ENCODE data around the gene NCAM1.

The NCAM1 gene

GRCh38 chr11:113106507-113106906 is 145.3 kb downstream of the NCAM1 start:
- Histone ChIP-seq H3K9ac (ENCODE audit: low read length) (no peak overlapping the region), H3K27me3 (ENCODE audit: control insufficient read depth in 1 of 2, insufficient read depth in 1 of 2, low read length in 2 of 2) (peaks cover 0 to 3% of the 10 kb centered on the region in 2 experiments)

DNA sequence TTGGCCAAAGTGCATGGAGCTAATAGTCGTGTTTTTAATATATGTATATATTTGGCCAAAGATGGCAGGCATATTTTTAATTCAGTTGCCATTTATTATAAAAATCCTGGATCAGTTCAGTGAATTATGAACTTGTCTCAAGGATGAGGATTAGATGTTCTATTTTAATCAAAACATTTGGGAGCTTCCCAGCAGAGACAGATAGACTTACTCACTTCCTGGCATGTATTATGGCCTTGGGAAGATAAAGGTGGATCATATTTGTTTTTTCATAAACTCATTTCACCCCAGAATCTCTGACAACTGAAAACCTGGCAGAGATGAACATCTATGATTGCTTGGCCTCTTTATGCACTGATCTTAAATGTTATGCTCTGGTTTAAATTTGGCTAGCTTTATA is 148.8 kb downstream of the NCAM1 start:
- no peak overlapping the region for H3K4me3 ChIP-seq (ENCODE audit: insufficient read depth in 1 of 2, low read depth in 1 of 2, low read length in 2 of 2)
- no peak overlapping the region for H2BK12ac ChIP-seq (ENCODE audit: low read length in 2 of 2)
- no peak overlapping the region for H4K91ac ChIP-seq (ENCODE audit: low read length)
- H2AFZ ChIP-seq (ENCODE audit: low read depth, low read length): no peak overlapping the region
- H2BK5ac ChIP-seq (ENCODE audit: low read depth, low read length, poor library complexity, severe bottlenecking): no peak overlapping the region
- H2BK120ac ChIP-seq (ENCODE audit: low read depth, low read length): no peak overlapping the region
- H3K18ac ChIP-seq (ENCODE audit: low read depth in 1 of 2, low read length in 2 of 2): no peak overlapping the region
- H3K27ac ChIP-seq (ENCODE audit: low read length, poor library complexity, severe bottlenecking): no peak overlapping the region
- no peak overlapping the region for H4K8ac ChIP-seq (ENCODE audit: low read length)
- H3K4ac ChIP-seq (ENCODE audit: low read depth in 1 of 2, low read length in 2 of 2): no peak overlapping the region
- DNase-seq: no peak
- H3K79me1 ChIP-seq (replicated peaks; ENCODE audit: low read length, poor library complexity, severe bottlenecking): no peaks in the 10 kb centered on the region
- H3K27me3 ChIP-seq (ENCODE audit: control insufficient read depth in 1 of 2, insufficient read depth in 1 of 2, low read length in 2 of 2): peaks cover 0 to 5% of the 10 kb centered on the region in 2 experiments
- no peaks in the 10 kb centered on the region for H3K36me3 ChIP-seq (ENCODE audit: control insufficient read depth in 1 of 2, insufficient read depth in 2 of 2, low read depth in 1 of 2, low read length in 2 of 2)
- H3K4me1 ChIP-seq (ENCODE audit: control insufficient read depth, insufficient read depth, low read depth, low read length): peaks cover under 1% of the 10 kb centered on the region
- WGBS: 57% methylated on average over 1 of the region's 1 CpG
- H2BK15ac ChIP-seq (ENCODE audit: low read depth, poor library complexity, severe bottlenecking): no peak overlapping the region
- H3K14ac ChIP-seq (ENCODE audit: low read length in 2 of 2): no peak overlapping the region
- no peak overlapping the region for H2AK5ac ChIP-seq (ENCODE audit: low read length, severe bottlenecking)
- H3K9me3 ChIP-seq (ENCODE audit: control insufficient read depth, low read length): no peaks in the 10 kb centered on the region
- no peak overlapping the region for H3K4me2 ChIP-seq (ENCODE audit: low read length, poor library complexity, severe bottlenecking)
- no peak overlapping the region for H3K9ac ChIP-seq (ENCODE audit: low read length)
- no peak overlapping the region for H3K23ac ChIP-seq (ENCODE audit: low read length in 2 of 2)

More at GRCh38 chr11:113106507-113106906, 145.3 kb downstream of the NCAM1 start:
- H3K4me3 ChIP-seq (ENCODE audit: insufficient read depth in 1 of 2, low read depth in 1 of 2, low read length in 2 of 2): no peak overlapping the region
- H3K4me2 ChIP-seq (ENCODE audit: low read length, poor library complexity, severe bottlenecking): no peak overlapping the region
- no peaks in the 10 kb centered on the region for H3K36me3 ChIP-seq (ENCODE audit: control insufficient read depth in 1 of 2, insufficient read depth in 2 of 2, low read depth in 1 of 2, low read length in 2 of 2)
- H2BK5ac ChIP-seq (ENCODE audit: low read depth, low read length, poor library complexity, severe bottlenecking): no peak overlapping the region
- no peak overlapping the region for H2BK15ac ChIP-seq (ENCODE audit: low read depth, poor library complexity, severe bottlenecking)
- no peak overlapping the region for H2BK12ac ChIP-seq (ENCODE audit: low read length in 2 of 2)
- WGBS: 0% methylated on average over 2 of the region's 2 CpGs
- H4K91ac ChIP-seq (ENCODE audit: low read length): no peak overlapping the region
- H3K79me1 ChIP-seq (replicated peaks; ENCODE audit: low read length, poor library complexity, severe bottlenecking): no peaks in the 10 kb centered on the region
- H3K14ac ChIP-seq (ENCODE audit: low read length in 2 of 2): no peak overlapping the region
- H2AFZ ChIP-seq (ENCODE audit: low read depth, low read length): no peak overlapping the region
- no peak overlapping the region for H2BK120ac ChIP-seq (ENCODE audit: low read depth, low read length)
- no peaks in the 10 kb centered on the region for H3K9me3 ChIP-seq (ENCODE audit: control insufficient read depth, low read length)
- H3K18ac ChIP-seq (ENCODE audit: low read depth in 1 of 2, low read length in 2 of 2): no peak overlapping the region
- peak; percentile 71 for DNase-seq
- peaks cover 2% of the 10 kb centered on the region for H3K4me1 ChIP-seq (ENCODE audit: control insufficient read depth, insufficient read depth, low read depth, low read length)
- H3K27ac ChIP-seq (ENCODE audit: low read length, poor library complexity, severe bottlenecking): no peak overlapping the region
- no peak overlapping the region for H3K4ac ChIP-seq (ENCODE audit: low read depth in 1 of 2, low read length in 2 of 2)
- no peak overlapping the region for H4K8ac ChIP-seq (ENCODE audit: low read length)
- no peak overlapping the region for H2AK5ac ChIP-seq (ENCODE audit: low read length, severe bottlenecking)
- no peak overlapping the region for H3K23ac ChIP-seq (ENCODE audit: low read length in 2 of 2)

GRCh38 chr11:113111156-113111555 is 149.9 kb downstream of the NCAM1 start:
- WGBS: 72% methylated on average over 2 of the region's 2 CpGs

DNA sequence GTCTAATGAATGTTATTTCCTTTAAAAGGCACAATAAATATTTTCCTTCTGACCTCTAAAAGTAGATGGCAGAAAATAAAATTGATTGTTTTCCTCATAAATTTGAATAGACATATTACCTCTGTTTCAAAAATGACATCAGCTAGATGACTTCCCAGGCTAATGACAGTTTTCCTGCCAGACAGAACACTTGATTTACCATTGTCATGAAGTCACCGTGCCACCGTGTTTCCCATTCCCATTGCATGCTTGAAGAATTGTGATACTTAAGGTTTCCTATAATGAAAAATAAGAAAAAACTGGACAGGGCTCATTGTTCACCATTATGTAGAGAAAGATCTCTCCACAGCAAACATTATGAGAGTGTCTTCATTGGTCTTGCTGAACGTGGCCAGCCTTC is 151.1 kb downstream of the NCAM1 start:
- no peak overlapping the region for H3K4ac ChIP-seq (ENCODE audit: low read depth in 1 of 2, low read length in 2 of 2)
- H2BK120ac ChIP-seq (ENCODE audit: low read depth, low read length): no peak overlapping the region
- peaks cover 0 to 15% of the 10 kb centered on the region in 2 experiments for H3K27me3 ChIP-seq (ENCODE audit: control insufficient read depth in 1 of 2, insufficient read depth in 1 of 2, low read length in 2 of 2)
- no peak overlapping the region for H3K14ac ChIP-seq (ENCODE audit: low read length in 2 of 2)
- no peak overlapping the region for H3K23ac ChIP-seq (ENCODE audit: low read length in 2 of 2)
- no peaks in the 10 kb centered on the region for H3K4me1 ChIP-seq (ENCODE audit: control insufficient read depth, insufficient read depth, low read depth, low read length)
- no peak overlapping the region for H2AFZ ChIP-seq (ENCODE audit: low read depth, low read length)
- no peak for DNase-seq
- H3K36me3 ChIP-seq (ENCODE audit: control insufficient read depth in 1 of 2, insufficient read depth in 2 of 2, low read depth in 1 of 2, low read length in 2 of 2): no peaks in the 10 kb centered on the region
- H3K4me2 ChIP-seq (ENCODE audit: low read length, poor library complexity, severe bottlenecking): no peak overlapping the region
- H3K18ac ChIP-seq (ENCODE audit: low read depth in 1 of 2, low read length in 2 of 2): no peak overlapping the region
- no peaks in the 10 kb centered on the region for H3K79me1 ChIP-seq (replicated peaks; ENCODE audit: low read length, poor library complexity, severe bottlenecking)
- H2BK15ac ChIP-seq (ENCODE audit: low read depth, poor library complexity, severe bottlenecking): no peak overlapping the region
- H3K4me3 ChIP-seq (ENCODE audit: insufficient read depth in 1 of 2, low read depth in 1 of 2, low read length in 2 of 2): no peak overlapping the region
- H3K9ac ChIP-seq (ENCODE audit: low read length): no peak overlapping the region
- no peak overlapping the region for H4K8ac ChIP-seq (ENCODE audit: low read length)
- no peak overlapping the region for H3K27ac ChIP-seq (ENCODE audit: low read length, poor library complexity, severe bottlenecking)
- H2BK12ac ChIP-seq (ENCODE audit: low read length in 2 of 2): no peak overlapping the region
- H2AK5ac ChIP-seq (ENCODE audit: low read length, severe bottlenecking): no peak overlapping the region
- no peaks in the 10 kb centered on the region for H3K9me3 ChIP-seq (ENCODE audit: control insufficient read depth, low read length)
- H4K91ac ChIP-seq (ENCODE audit: low read length): no peak overlapping the region
- no peak overlapping the region for H2BK5ac ChIP-seq (ENCODE audit: low read depth, low read length, poor library complexity, severe bottlenecking)
- WGBS: no CpG with 5 or more reads among the region's 3 CpGs

More at GRCh38 chr11:113111156-113111555, 149.9 kb downstream of the NCAM1 start:
- DNase-seq: no peak
- H2BK120ac ChIP-seq (ENCODE audit: low read depth, low read length): no peak overlapping the region
- no peak overlapping the region for H3K4me2 ChIP-seq (ENCODE audit: low read length, poor library complexity, severe bottlenecking)
- H3K27me3 ChIP-seq (ENCODE audit: control insufficient read depth in 1 of 2, insufficient read depth in 1 of 2, low read length in 2 of 2): peaks cover 0 to 10% of the 10 kb centered on the region in 2 experiments
- H2BK15ac ChIP-seq (ENCODE audit: low read depth, poor library complexity, severe bottlenecking): no peak overlapping the region
- no peaks in the 10 kb centered on the region for H3K36me3 ChIP-seq (ENCODE audit: control insufficient read depth in 1 of 2, insufficient read depth in 2 of 2, low read depth in 1 of 2, low read length in 2 of 2)
- H2BK12ac ChIP-seq (ENCODE audit: low read length in 2 of 2): no peak overlapping the region
- no peak overlapping the region for H3K23ac ChIP-seq (ENCODE audit: low read length in 2 of 2)
- no peak overlapping the region for H4K8ac ChIP-seq (ENCODE audit: low read length)
- H3K18ac ChIP-seq (ENCODE audit: low read depth in 1 of 2, low read length in 2 of 2): no peak overlapping the region
- H3K4me3 ChIP-seq (ENCODE audit: insufficient read depth in 1 of 2, low read depth in 1 of 2, low read length in 2 of 2): no peak overlapping the region
- no peaks in the 10 kb centered on the region for H3K9me3 ChIP-seq (ENCODE audit: control insufficient read depth, low read length)
- H3K14ac ChIP-seq (ENCODE audit: low read length in 2 of 2): no peak overlapping the region
- H3K4me1 ChIP-seq (ENCODE audit: control insufficient read depth, insufficient read depth, low read depth, low read length): no peaks in the 10 kb centered on the region
- H2AFZ ChIP-seq (ENCODE audit: low read depth, low read length): no peak overlapping the region
- H3K4ac ChIP-seq (ENCODE audit: low read depth in 1 of 2, low read length in 2 of 2): no peak overlapping the region
- H3K79me1 ChIP-seq (replicated peaks; ENCODE audit: low read length, poor library complexity, severe bottlenecking): no peaks in the 10 kb centered on the region
- H2AK5ac ChIP-seq (ENCODE audit: low read length, severe bottlenecking): no peak overlapping the region
- H2BK5ac ChIP-seq (ENCODE audit: low read depth, low read length, poor library complexity, severe bottlenecking): no peak overlapping the region
- no peak overlapping the region for H4K91ac ChIP-seq (ENCODE audit: low read length)
- H3K9ac ChIP-seq (ENCODE audit: low read length): no peak overlapping the region
- H3K27ac ChIP-seq (ENCODE audit: low read length, poor library complexity, severe bottlenecking): no peak overlapping the region

Measured in mesenchymal stem cell (in vitro differentiated cells and primary cell).